ENCODE measurements around the gene CEACAM20.
"Not testable (repeated sequence)": the region's sequence is repeated elsewhere in the genome, so short reads cannot be mapped to it uniquely, and the experiment has no call there.

The CEACAM20 gene

DNA sequence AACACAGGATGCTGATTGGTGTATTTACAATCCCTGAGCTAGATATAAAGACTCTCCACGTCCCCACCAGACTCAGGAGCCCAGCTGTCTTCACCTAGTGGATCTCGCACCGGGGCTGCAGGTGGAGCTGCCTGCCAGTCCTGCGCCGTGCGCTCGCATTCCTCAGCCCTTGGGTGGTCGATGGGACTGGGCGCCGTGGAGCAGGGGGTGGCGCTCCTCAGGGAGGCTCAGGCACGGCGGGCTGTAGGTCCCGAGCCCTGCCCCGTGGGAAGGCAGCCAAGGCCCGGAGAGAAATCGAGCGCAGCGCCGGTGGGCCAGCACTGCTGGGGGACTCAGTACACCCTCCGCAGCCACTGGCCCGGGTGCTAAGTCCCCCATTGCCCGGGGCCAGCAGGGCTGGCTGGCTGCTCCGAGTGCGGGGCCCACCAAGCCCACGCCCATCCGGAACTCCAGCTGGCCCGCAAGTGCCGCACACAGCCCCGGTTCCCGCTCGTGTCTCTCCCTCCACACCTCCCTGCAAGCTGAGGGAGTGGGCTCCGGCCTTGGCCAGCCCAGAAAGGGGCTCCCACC, 33.7 kb upstream of the CEACAM20 start:
- H3K27me3 Mint-ChIP-seq (ENCODE audit: low read depth); DNase-seq (ENCODE audit: low spot score); H3K27ac Mint-ChIP-seq; H3K4me3 Mint-ChIP-seq; H3K4me1 Mint-ChIP-seq (ENCODE audit: low read depth); H3K36me3 Mint-ChIP-seq (ENCODE audit: low read depth): not testable (repeated sequence)
- peaks cover 14% of the 10 kb centered on the region for H3K9me3 Mint-ChIP-seq

DNA sequence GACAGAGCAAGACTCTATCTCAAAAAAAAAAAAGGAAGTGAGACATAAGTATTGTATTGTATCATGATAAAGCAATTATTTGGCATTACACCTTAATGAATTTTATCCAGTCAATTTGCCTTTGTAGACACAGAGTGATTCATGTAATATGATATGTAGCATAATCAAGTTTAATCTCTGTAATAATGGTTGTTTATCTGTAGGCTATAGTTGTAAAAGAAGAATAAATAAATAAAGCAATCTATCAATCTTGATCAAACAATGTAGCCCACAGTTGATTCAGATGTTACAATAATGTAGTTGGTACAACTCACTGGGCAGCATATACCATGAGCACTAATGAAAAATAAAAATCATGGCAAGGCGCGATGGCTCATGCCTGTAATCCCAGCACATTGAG, 28.5 kb upstream of the CEACAM20 start:
- DNase-seq (ENCODE audit: low spot score): no peak
- H3K4me1 Mint-ChIP-seq (ENCODE audit: low read depth): no peaks in the 10 kb centered on the region
- peaks cover 22% of the 10 kb centered on the region for H3K9me3 Mint-ChIP-seq
- H3K27ac Mint-ChIP-seq: no peak overlapping the region
- H3K36me3 Mint-ChIP-seq (ENCODE audit: low read depth): no peaks in the 10 kb centered on the region
- no peaks in the 10 kb centered on the region for H3K27me3 Mint-ChIP-seq (ENCODE audit: low read depth)
- H3K4me3 Mint-ChIP-seq: no peak overlapping the region

DNA sequence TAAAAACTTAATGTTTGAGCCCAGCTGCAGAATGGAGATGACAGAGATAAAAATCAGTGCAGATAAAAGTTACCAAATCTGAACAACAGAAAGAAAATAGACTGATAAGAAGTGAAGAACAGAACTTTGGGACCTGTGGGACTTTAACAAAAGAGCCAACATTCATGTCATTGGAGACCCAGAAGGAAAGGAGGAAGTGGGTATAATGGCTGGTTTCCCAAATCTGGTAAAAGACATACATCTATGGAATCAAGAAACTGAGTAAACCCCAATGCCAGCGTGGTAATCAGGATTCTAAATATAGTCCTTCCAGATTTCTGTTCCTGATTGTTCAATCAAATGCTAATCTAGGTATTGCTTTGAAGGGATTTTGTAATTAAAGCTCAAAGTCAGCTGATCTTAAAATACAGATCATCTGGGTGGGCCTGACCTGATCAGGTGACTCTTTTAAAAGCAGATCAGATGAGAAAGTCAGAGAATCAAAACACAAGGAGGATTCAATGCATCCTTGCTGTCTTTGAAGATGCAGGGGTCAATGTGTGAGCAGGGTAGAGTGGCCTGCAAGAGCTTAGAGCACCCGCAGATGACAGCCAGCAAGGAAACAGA, 25.3 kb upstream of the CEACAM20 start:
- Mint-ChIP-seq H3K36me3 (ENCODE audit: low read depth) (no peaks in the 10 kb centered on the region), H3K4me1 (ENCODE audit: low read depth) (no peaks in the 10 kb centered on the region), H3K27ac (no peak overlapping the region), H3K9me3 (peaks cover 24% of the 10 kb centered on the region), H3K27me3 (ENCODE audit: low read depth) (no peaks in the 10 kb centered on the region), H3K4me3 (no peak overlapping the region)
- DNase-seq (ENCODE audit: low spot score): no peak

DNA sequence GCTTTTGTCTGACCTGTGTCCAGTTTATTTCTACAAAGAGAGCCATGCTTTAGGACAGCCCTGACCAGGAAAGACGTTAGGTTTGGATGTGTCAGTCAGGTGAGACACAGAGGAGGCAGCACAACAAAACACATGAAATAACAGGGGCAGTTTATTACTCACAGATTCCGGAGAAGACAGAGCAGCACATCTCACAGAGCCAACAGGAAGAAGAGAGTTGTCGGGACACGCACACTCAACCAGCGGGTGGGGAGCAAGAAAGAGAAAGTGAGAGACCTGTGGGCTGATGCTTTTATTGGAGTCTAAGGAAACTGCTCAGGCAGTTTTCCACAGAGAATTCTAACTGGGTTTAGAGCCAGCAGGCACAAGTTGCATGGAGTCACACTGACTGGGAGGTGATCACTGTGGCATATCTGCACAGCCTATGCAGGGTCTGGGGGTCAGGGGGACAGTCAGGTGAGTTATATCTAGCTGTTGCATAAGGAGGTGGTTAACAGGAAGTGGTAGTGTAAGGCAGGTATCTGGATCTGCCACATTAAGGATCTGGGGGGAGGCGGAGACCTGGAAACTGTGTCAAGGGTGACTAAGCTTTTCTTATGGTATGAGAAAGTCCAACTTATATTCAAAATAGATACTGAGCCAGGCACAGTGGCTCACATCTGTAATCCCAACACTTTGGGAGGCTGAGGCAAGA, 24.1 kb upstream of the CEACAM20 start:
- Mint-ChIP-seq H3K4me1 (ENCODE audit: low read depth) (no peaks in the 10 kb centered on the region), H3K4me3 (no peak overlapping the region), H3K9me3 (peaks cover 30% of the 10 kb centered on the region), H3K27ac (no peak overlapping the region), H3K36me3 (ENCODE audit: low read depth) (no peaks in the 10 kb centered on the region), H3K27me3 (ENCODE audit: low read depth) (no peaks in the 10 kb centered on the region)
- DNase-seq (ENCODE audit: low spot score): no peak

DNA sequence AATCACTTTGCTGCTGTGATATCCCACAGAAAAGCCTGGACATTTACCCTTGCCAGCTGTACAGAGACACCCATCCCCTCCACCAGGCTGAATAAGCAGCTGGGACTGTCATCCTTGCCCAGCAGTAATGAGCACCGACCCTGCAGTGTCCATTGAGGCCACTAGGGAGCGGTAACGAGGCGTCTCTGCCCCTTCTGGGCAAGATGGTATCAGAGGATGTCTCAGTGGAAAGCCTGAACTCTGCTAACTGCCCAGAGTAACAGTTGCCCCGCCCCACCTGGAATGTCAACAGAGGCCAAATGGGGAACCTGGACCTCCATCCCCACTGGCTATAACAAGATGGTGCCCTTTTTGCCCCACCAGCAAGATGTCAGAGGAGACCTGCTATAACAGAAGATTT, 22.8 kb upstream of the CEACAM20 start:
- no peak overlapping the region for H3K27ac Mint-ChIP-seq
- H3K27me3 Mint-ChIP-seq (ENCODE audit: low read depth): no peaks in the 10 kb centered on the region
- no peak for DNase-seq (ENCODE audit: low spot score)
- H3K9me3 Mint-ChIP-seq: peaks cover 36% of the 10 kb centered on the region
- no peaks in the 10 kb centered on the region for H3K4me1 Mint-ChIP-seq (ENCODE audit: low read depth)
- no peaks in the 10 kb centered on the region for H3K36me3 Mint-ChIP-seq (ENCODE audit: low read depth)
- no peak overlapping the region for H3K4me3 Mint-ChIP-seq

DNA sequence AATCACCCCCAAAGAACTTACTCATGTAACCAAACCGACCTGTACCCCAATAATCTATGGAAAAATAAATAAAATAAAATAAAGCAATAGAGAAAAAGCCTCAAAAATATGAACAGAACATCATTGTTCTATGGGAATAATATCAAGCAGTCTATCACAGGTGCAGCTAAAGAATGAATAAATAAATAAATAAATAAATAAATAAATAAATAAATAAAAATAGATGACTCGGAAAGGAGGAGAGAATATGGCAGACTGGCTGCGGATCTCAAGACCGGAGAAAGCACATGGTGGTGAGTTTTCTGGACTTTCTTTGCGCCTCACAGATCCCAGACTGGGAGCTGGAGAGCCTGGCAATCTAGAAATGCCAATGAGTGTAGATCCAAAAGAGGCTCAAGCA, 22.4 kb upstream of the CEACAM20 start:
- Mint-ChIP-seq H3K4me1 (ENCODE audit: low read depth) (no peaks in the 10 kb centered on the region), H3K4me3 (no peak overlapping the region), H3K9me3 (peaks cover 41% of the 10 kb centered on the region), H3K36me3 (ENCODE audit: low read depth) (no peaks in the 10 kb centered on the region), H3K27ac (no peak overlapping the region), H3K27me3 (ENCODE audit: low read depth) (no peaks in the 10 kb centered on the region)
- no peak for DNase-seq (ENCODE audit: low spot score)

DNA sequence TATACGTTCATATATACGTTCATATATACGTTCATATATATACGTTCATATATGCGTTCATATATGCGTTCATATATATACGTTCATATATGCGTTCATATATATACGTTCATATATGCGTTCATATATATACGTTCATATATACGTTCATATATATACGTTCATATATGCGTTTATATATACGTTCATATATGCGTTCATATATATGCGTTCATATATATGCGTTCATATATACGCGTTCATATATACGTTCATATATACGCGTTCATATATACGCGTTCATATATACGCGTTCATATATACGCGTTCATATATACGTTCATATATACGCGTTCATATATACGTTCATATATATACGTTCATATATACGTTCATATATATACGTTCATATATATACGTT, 21.5 kb upstream of the CEACAM20 start:
- H3K27me3 Mint-ChIP-seq (ENCODE audit: low read depth); DNase-seq (ENCODE audit: low spot score); H3K27ac Mint-ChIP-seq; H3K4me1 Mint-ChIP-seq (ENCODE audit: low read depth); H3K36me3 Mint-ChIP-seq (ENCODE audit: low read depth); H3K4me3 Mint-ChIP-seq: not testable (repeated sequence)
- peaks cover 35% of the 10 kb centered on the region for H3K9me3 Mint-ChIP-seq

DNA sequence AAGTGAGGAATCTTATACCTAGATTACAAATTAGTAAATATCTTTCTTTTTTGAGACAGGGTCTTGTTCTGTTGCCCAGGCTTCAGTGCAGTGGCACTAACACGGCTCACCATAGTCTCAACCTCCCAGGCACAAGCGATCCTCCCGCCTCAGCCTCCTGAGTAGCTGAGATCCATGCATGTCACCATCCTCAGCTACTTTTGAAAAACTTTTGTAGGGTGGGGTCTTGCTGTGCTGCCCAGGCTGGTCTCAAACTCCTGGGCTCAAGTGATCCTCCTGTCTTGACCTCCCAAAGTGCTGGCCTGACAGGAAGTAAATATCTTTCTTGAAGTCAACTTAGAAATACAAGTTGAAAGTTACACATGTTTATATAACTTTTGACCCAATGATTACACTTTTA, 20.0 kb upstream of the CEACAM20 start:
- Mint-ChIP-seq H3K4me3 (no peak overlapping the region), H3K27me3 (ENCODE audit: low read depth) (no peaks in the 10 kb centered on the region), H3K36me3 (ENCODE audit: low read depth) (no peaks in the 10 kb centered on the region), H3K4me1 (ENCODE audit: low read depth) (no peaks in the 10 kb centered on the region), H3K9me3 (peaks cover 34% of the 10 kb centered on the region), H3K27ac (no peak overlapping the region)
- DNase-seq (ENCODE audit: low spot score): no peak

DNA sequence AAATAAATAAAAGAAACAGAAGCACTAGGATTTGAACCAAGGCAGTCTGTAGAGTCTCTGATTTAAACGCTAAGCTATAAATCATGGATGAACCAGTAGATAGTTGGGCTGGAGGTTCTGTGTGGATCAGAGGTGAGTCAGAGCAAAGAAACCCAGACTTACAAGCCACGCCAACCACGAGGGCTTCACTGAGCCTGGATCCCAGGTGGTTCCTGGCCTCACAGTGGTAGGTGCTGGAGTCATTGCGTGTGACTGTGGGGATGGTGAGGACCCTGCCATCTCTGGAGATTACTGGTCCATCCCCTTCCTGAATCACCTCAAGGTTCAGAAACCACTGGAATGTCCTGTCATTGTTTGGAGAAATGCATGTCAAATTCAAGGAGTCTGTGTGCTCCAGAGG, 19.3 kb upstream of the CEACAM20 start:
- no peak for DNase-seq (ENCODE audit: low spot score)
- no peak overlapping the region for H3K27ac Mint-ChIP-seq
- H3K36me3 Mint-ChIP-seq (ENCODE audit: low read depth): no peaks in the 10 kb centered on the region
- H3K4me3 Mint-ChIP-seq: no peak overlapping the region
- H3K4me1 Mint-ChIP-seq (ENCODE audit: low read depth): no peaks in the 10 kb centered on the region
- peaks cover 38% of the 10 kb centered on the region for H3K9me3 Mint-ChIP-seq
- H3K27me3 Mint-ChIP-seq (ENCODE audit: low read depth): no peaks in the 10 kb centered on the region

DNA sequence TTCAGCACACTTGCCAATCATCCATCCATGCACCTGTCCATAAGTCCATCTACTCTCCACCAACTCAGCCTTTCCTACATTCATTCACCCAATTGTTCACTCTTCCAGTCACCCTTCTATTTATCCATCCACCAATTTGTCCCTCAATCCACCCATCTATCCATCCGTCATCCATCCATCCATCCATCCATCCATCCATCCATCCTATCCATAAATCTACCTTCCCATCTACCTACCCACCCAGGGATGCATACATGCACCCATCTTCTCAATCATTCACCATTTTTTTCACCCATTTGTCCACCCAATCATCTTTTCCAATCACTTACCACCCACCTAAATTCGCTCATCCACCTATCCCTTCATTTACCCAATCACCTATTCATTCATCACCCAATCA, 14.6 kb upstream of the CEACAM20 start:
- DNase-seq (ENCODE audit: low spot score): no peak
- Mint-ChIP-seq H3K4me3 (no peak overlapping the region), H3K9me3 (peaks cover 42% of the 10 kb centered on the region), H3K27ac (no peak overlapping the region), H3K27me3 (ENCODE audit: low read depth) (no peaks in the 10 kb centered on the region), H3K4me1 (ENCODE audit: low read depth) (no peaks in the 10 kb centered on the region), H3K36me3 (ENCODE audit: low read depth) (no peaks in the 10 kb centered on the region)

DNA sequence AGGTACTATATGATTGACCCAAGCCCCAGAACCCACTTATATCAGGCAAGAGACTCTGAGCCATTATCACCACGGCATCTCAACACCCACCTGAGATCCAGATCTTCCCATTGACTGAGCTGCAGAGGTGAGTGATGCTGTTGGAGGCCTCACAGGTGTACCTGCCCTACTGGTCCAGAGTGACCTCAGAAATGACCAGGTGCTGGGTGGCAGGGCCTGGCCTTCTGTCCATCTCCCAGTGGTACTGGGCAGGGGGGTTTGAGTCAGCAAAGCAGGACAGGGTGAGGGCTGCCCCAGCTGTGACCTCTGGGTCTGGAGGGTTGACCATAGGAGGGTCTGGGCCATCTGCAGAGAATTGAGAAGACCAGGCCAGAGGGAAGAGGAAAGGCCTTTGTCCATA, 13.2 kb upstream of the CEACAM20 start:
- H3K9me3 Mint-ChIP-seq: peaks cover 43% of the 10 kb centered on the region
- no peak for DNase-seq (ENCODE audit: low spot score)
- H3K27me3 Mint-ChIP-seq (ENCODE audit: low read depth): no peaks in the 10 kb centered on the region
- no peaks in the 10 kb centered on the region for H3K36me3 Mint-ChIP-seq (ENCODE audit: low read depth)
- no peak overlapping the region for H3K27ac Mint-ChIP-seq
- H3K4me3 Mint-ChIP-seq: no peak overlapping the region
- no peaks in the 10 kb centered on the region for H3K4me1 Mint-ChIP-seq (ENCODE audit: low read depth)

DNA sequence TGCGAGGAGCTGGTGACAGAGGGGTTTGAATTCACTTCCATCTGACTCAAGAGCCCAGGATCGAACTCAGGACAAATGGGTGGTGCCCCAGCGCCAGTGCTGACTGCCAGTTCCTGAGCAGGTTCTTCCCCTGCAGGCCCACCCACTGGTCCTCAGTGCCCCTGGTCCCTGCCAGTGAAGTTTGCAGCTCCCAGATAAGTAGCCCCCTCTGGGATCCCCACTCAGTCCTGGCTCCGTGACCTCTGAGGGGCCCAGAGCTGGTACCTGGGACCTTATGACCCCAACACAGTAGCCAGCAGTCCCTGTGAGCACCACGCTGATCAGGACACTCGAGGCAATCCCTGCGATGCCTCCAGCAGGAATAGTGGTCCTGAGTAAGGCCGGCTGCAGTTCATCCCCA, 11.3 kb upstream of the CEACAM20 start:
- Mint-ChIP-seq H3K27me3 (ENCODE audit: low read depth) (no peaks in the 10 kb centered on the region), H3K27ac (no peak overlapping the region), H3K4me1 (ENCODE audit: low read depth) (no peaks in the 10 kb centered on the region), H3K4me3 (no peak overlapping the region), H3K36me3 (ENCODE audit: low read depth) (no peaks in the 10 kb centered on the region), H3K9me3 (peaks cover 51% of the 10 kb centered on the region)
- no peak for DNase-seq (ENCODE audit: low spot score)

DNA sequence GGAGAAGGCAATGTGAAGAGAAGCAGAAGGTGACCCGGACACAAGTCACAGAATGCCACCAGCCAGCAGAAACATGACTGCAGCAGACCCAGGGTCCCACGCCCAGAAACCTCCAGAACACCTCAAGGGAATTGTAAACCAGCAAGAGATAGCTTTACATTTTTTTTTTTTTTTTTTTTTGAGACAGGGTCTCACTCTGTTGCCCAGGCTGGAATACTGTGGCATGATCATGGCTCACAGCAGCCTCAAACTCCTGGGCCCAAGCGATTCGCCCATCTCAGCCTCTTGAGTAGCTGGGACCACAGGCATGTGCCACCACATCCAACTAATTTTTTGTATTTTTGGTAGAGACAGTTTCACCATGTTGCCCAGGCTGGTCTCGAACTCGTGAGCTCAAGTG, 10.5 kb upstream of the CEACAM20 start:
- Mint-ChIP-seq H3K36me3 (ENCODE audit: low read depth) (no peaks in the 10 kb centered on the region), H3K9me3 (peaks cover 56% of the 10 kb centered on the region), H3K4me1 (ENCODE audit: low read depth) (no peaks in the 10 kb centered on the region), H3K27me3 (ENCODE audit: low read depth) (no peaks in the 10 kb centered on the region), H3K27ac (no peak overlapping the region), H3K4me3 (no peak overlapping the region)
- DNase-seq (ENCODE audit: low spot score): no peak

DNA sequence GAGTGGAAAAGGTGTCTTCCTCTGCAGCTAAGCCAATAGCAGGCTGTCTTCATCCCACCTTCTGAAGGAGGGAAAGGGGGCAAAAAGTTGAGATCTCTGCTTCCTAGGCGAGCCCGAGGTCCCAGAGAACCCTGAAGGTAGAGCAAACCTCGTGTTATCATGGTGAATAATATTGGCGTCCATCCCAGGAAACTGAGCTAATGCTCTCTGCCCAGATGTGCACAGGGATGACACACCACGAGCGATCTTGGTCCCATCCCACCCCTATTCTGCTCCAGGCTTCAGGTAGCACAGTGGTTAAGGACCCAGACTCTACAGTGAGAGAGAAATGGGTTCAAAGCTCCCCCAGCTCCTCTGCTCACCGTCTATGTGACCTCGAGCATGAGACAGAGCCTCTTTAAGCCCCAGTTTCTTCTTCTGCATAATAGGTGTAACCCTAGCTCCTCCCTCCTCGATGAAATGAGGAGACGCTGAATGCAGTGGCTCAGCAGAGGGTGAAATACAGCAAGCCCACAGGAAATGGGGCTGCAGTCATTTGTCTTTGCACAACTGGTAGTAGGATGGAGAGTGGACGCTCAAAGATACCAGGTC, 9.9 kb upstream of the CEACAM20 start:
- H3K36me3 Mint-ChIP-seq (ENCODE audit: low read depth): no peaks in the 10 kb centered on the region
- DNase-seq (ENCODE audit: low spot score): no peak
- H3K27me3 Mint-ChIP-seq (ENCODE audit: low read depth): no peaks in the 10 kb centered on the region
- no peaks in the 10 kb centered on the region for H3K4me1 Mint-ChIP-seq (ENCODE audit: low read depth)
- no peak overlapping the region for H3K27ac Mint-ChIP-seq
- no peak overlapping the region for H3K4me3 Mint-ChIP-seq
- H3K9me3 Mint-ChIP-seq: peaks cover 54% of the 10 kb centered on the region
